Left lung (tissue), 10 donors: ENCODE measurements around the gene ATRIP. TPM values are rescaled to one million over a fixed set of nuclear protein-coding genes. Genes with fewer than 3 reads are reported as not detected.

ENCODE experiments used
- ATAC-seq: fragments of 200-7000 bp; cut with Tn5 transposase; one replicate; pipeline ENCODE4 v1.9.1; 2020; ENCODE audit warnings: moderate library complexity
- DNase-seq, 4 donors: peaks; one replicate each; pipeline ENCODE4 v3.0.0-alpha.2; 2013 to 2020
- H3K27ac ChIP-seq, 2 donors: fragments of 200-600 bp; sonication (generic) in 1 of 2; one replicate each; pipeline versions ENCODE4 v1.5.0 to v1.8.0; 2020 to 2021
- H3K27me3 ChIP-seq, 2 donors: fragments of 200-600 bp; sonication (generic) in 1 of 2; one replicate each; pipeline versions ENCODE4 v1.5.0 to v1.8.0; 2020 to 2021
- H3K36me3 ChIP-seq, 2 donors: fragments of 200-600 bp; sonication (generic) in 1 of 2; one replicate each; pipeline versions ENCODE4 v1.5.0 to v1.8.0; 2020 to 2021
- H3K4me1 ChIP-seq, 2 donors: fragments of 200-600 bp; one replicate each; pipeline ENCODE4 v1.8.0; 2021
- H3K4me3 ChIP-seq, 2 donors: fragments of 200-600 bp; sonication (generic) in 1 of 2; one replicate each; pipeline versions ENCODE4 v1.5.0 to v1.8.0; 2020 to 2021; ENCODE audit warnings: mild to moderate bottlenecking in 1 of 2
- H3K9me3 ChIP-seq, 2 donors: fragments of 200-600 bp; sonication (generic) in 1 of 2; one replicate each; pipeline versions ENCODE4 v1.5.0 to v1.8.0; 2020 to 2021
- CTCF ChIP-seq, 2 donors: fragments of 200-600 bp; sonication (generic) in 1 of 2; IDR thresholded peaks; one replicate each; pipeline versions ENCODE4 v1.5.0 to v1.8.0; 2021; ENCODE audit warnings: antibody characterized with exemption in 2 of 2
- intact Hi-C, 2 donors: fragments of 100-400 bp; cut with DNase I; formaldehyde crosslinking; loops; one replicate each; pipeline versions ENCODE4 v1.11.2 to v1.14.2; 2022
- polyA plus RNA-seq, 6 donors: library from polyadenylated mRNA; unstranded; fragments of 120-200 nt; gene quantifications; one replicate each; pipeline ENCODE4 v1.2.1, GENCODE V29; 2013; ENCODE audit not compliant: insufficient read length in 6 of 6
- total RNA-seq, 2 donors: library from RNA; stranded (reverse); fragmentation: NEBNext Ultra II Directional; extraction: Animal tissue kit (Norgen Biotek cat#: 25700); gene quantifications; one replicate each; pipeline ENCODE4 v1.2.1, GENCODE V29; 2021
- donor health status: DM: no; HTN: yes; CAD: no.
- donor health status: DM: no; HTN: no; CAD: no.

The ATRIP gene
- total and polyA plus RNA-seq, 8 donors = 7.4 to 14.4 (median 12.0) TPM

DNA sequence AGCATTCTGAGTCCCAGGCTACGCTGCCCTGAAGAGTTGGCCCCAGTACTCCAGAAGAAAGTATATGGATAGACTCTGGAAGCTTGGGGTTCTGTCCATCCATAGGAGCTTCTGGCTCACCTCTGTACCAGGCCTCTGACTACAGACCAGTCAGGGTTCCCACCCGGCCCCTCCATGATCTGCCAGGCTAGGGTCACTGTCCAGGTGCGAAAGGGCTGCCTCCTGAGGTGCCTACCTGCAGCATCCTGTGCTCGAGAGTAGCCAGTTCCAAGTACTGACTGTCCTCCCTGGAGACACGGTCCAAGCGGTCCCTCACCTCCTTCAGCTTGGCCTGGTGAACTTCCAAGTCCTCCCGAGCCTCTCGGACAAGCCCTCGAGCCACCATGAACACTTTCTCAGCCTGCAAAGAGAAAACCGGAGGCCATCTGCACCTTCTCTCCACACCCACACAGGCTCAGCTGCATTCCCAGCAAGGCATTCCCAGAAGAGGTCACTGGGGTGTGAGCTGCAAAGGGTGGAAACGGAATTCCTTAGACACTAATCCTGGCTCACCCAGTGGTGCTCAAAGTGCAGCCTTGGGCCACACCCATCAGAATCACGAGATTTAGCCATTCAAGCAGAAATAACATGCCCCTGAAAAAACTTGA, 12.9 kb upstream of the ATRIP start:
- DNase-seq (peak in 1 of 4 donors; percentile 68), ATAC-seq (peak; percentile 55)
- Histone ChIP-seq H3K4me3 (peak overlapping the region in 1 of 2 donors; percentile 4), H3K27ac (peak overlapping the region in 1 of 2 donors; percentile 67), H3K4me1 (peaks cover 10 to 27% of the 10 kb centered on the region in 2 donors), H3K9me3 (no peaks in the 10 kb centered on the region), H3K36me3 (peaks cover 0 to 18% of the 10 kb centered on the region in 2 donors), H3K27me3 (peaks cover 0 to 6% of the 10 kb centered on the region in 2 donors)
- TF ChIP-seq CTCF (IDR thresholded peaks at IDR 0.05) = no peak
- intact Hi-C loops = no loop called here

DNA sequence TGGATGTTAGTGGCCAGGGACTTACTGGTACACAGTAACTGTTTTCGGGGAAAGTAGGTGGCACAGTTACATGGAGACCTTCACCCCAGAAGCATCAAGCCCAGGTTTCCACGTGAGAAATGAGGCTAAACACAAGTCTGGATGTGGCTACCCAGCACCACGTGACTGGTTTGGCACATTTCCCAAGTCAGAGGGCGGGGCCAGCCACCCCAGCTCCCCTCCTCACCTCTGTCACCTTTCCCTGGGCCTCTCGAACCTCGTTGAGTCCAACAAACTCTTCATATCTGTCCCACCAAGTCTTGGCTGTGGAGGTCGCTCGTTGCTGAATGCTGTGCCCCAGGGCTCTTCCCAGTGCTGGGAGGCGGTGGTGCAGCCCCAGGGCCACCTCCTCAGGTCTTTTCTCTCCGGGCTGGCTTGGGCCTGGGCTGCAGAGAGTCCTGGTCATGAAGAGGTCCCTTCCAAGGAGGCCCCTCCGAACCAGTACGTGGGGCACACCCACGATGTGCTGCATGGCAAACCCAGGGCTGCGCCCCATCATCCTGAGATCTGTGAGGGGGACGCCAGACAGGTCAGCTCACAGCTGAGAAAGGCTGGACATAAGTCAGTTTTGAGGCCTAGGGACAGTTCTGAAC, 11.8 kb upstream of the ATRIP start:
- intact Hi-C loops = loop anchor here in 1 of 2 donors (5.0 kb wide), 2 partner anchors 32 to 162 kb away; no protein-coding TSS in a partner anchor

GRCh38 chr3:48435223-48435595, 11.3 kb upstream of the ATRIP start:
- DNase-seq (peak in 1 of 4 donors; percentile 26), ATAC-seq (no peak)
- TF ChIP-seq CTCF (IDR thresholded peaks at IDR 0.05) = no peak
- peak overlapping the region in 1 of 2 donors; percentile 14 for H3K27ac ChIP-seq
- intact Hi-C loops = loop anchor here in 1 of 2 donors (5.0 kb wide), 2 partner anchors 33 to 163 kb away; no protein-coding TSS in a partner anchor
- H3K4me3 ChIP-seq = no peak overlapping the region
- H3K4me1 ChIP-seq = peaks cover 16 to 26% of the 10 kb centered on the region in 2 donors
- no peaks in the 10 kb centered on the region for H3K27me3 ChIP-seq
- peaks cover 0 to 18% of the 10 kb centered on the region in 2 donors for H3K36me3 ChIP-seq
- H3K9me3 ChIP-seq = no peaks in the 10 kb centered on the region

More for the DNA sequence above, 11.8 kb upstream of the ATRIP start:
- Histone ChIP-seq H3K27ac (no peak overlapping the region), H3K27me3 (no peaks in the 10 kb centered on the region), H3K4me3 (no peak overlapping the region), H3K4me1 (peaks cover 16 to 31% of the 10 kb centered on the region in 2 donors), H3K36me3 (peaks cover 0 to 18% of the 10 kb centered on the region in 2 donors), H3K9me3 (no peaks in the 10 kb centered on the region)
- ATAC-seq (no peak), DNase-seq (peak in 1 of 4 donors; percentile 32)
- TF ChIP-seq CTCF (IDR thresholded peaks at IDR 0.05) = no peak

DNA sequence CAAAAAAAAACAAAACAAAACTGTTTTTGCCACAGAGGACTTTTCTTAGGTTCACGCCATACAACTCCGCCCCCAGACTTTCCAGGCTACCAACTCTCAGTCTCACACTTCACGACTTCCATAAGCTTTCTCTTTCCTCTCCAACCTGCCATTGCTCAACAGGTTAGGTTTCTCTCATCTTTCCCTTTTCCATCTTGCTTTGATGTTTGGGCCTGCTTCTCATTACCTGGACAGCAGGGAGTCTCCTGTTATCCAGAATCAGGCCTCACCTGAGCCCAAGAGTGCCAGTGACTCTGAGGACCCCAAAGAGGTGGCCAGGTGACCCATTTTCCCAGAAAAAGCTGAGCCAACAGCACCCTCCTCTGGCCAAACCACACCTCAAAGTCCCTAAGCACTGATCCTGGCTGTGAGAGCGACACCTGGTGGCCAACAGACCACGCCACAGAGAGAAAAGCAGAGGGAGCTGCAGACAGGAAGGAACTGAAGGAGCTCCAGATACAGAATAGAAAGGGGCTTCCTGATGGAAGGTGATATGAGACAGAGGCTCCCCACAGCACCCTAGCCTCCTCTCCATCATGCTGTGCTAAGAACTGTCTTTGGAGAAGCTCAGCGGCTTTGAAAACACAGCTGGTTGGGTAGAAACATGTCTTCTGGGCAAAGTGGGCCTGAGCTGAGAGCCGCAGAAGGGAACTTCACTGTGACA, 10.6 kb upstream of the ATRIP start:
- H3K27me3 ChIP-seq = no peaks in the 10 kb centered on the region
- TF ChIP-seq CTCF (IDR thresholded peaks at IDR 0.05) = peak; percentile 99
- no peak overlapping the region for H3K4me3 ChIP-seq
- intact Hi-C loops = loop anchor here in 1 of 2 donors (5.0 kb wide), 2 partner anchors 34 to 164 kb away; no protein-coding TSS in a partner anchor
- ATAC-seq (peak; percentile 68), DNase-seq (peak; percentile 70 to 93 (median 89))
- H3K27ac ChIP-seq = peak overlapping the region; percentile 14 to 48
- peaks cover 0 to 18% of the 10 kb centered on the region in 2 donors for H3K36me3 ChIP-seq
- H3K9me3 ChIP-seq = no peaks in the 10 kb centered on the region
- peaks cover 16 to 22% of the 10 kb centered on the region in 2 donors for H3K4me1 ChIP-seq
